Stomach (tissue), 4 donors: ENCODE data around the gene SBF1.

Source experiments
- CTCF ChIP-seq, 7 experiments: fragments of 450-650 bp in 4 of 7; fragments of 200-600 bp in 3 of 7; sonication (generic) in 3 of 7; IDR thresholded peaks; one replicate each; pipeline ENCODE4 v1.5.1; 2016 to 2019; ENCODE audit warnings: antibody characterized with exemption in 7 of 7, control low read depth in 2 of 7, mild to moderate bottlenecking in 1 of 7
- POLR2A ChIP-seq, 4 donors: fragments of 450-650 bp; IDR thresholded peaks; one replicate each; pipeline ENCODE4 v1.6.1; 2016; ENCODE audit warnings: antibody characterized with exemption in 4 of 4, control low read depth in 2 of 4, mild to moderate bottlenecking in 1 of 4, moderate library complexity in 1 of 4
- POLR2AphosphoS5 ChIP-seq, 3 donors: sonication (generic); formaldehyde crosslinking; IDR thresholded peaks; one replicate each; pipeline ENCODE4 v1.6.1; 2016; ENCODE audit warnings: antibody characterized with exemption in 3 of 3

- TF ChIP-seq CTCF (IDR thresholded peaks at IDR 0.05) (no peak), POLR2AphosphoS5 (IDR thresholded peaks at IDR 0.05) (no peak), POLR2A (IDR thresholded peaks at IDR 0.05) (no peak)
These were observed 15.8 kb downstream of the SBF1 start for GRCh38 chr22:50459016-50459415.
